NCI-H1694 treated with DMSO at 0.1 percent for 48 hours (cell line): Measurements from ENCODE around the gene UTRN.

Experiments used
- DNase-seq: peaks from one replicate; lab custom pipeline; 2025; lab: John Stamatoyannopoulos, UW

Gene UTRN

GRCh38 chr6:144314003-144314485 is 28.9 kb downstream of the UTRN start:
- DNase-seq, result no peak

GRCh38 chr6:144314562-144314961 is 29.4 kb downstream of the UTRN start:
- no peak for DNase-seq

- DNase-seq, result no peak
These were observed 30.3 kb downstream of the UTRN start for GRCh38 chr6:144315226-144315980.

- no peak for DNase-seq
These were observed 31.1 kb downstream of the UTRN start for GRCh38 chr6:144315981-144316861.

- no peak for DNase-seq
These were observed 31.7 kb downstream of the UTRN start for GRCh38 chr6:144316862-144317195.

GRCh38 chr6:144317736-144318135 is 32.6 kb downstream of the UTRN start:
- DNase-seq, result no peak

DNA sequence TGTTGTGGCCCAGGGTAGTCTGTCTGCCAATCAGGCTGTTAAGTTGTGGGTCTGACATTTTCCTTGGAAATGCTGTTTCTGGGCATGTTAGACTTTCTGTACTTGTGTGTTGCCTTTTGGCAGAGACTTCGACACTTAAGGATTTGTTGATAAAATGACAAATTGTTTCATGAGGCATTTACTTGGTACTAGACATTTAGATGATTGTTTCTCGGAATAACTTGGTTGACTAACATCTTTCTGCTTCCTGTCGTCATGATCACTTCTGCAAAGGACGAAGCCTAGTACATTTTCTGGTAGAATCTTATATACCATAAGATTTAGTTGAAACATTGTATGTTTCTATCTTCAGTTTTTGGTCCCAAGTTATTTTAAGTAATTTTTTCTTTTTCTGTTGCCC is 34.1 kb downstream of the UTRN start:
- DNase-seq, result no peak

- no peak for DNase-seq
These were observed 35.6 kb downstream of the UTRN start for GRCh38 chr6:144320741-144321140.

GRCh38 chr6:144321839-144322591 is 36.9 kb downstream of the UTRN start:
- no peak for DNase-seq

GRCh38 chr6:144325232-144325631 is 40.1 kb downstream of the UTRN start:
- DNase-seq, result no peak

- no peak for DNase-seq
These were observed 41.3 kb downstream of the UTRN start for GRCh38 chr6:144326393-144326792.

GRCh38 chr6:144327081-144327480 is 41.9 kb downstream of the UTRN start:
- no peak for DNase-seq

DNA sequence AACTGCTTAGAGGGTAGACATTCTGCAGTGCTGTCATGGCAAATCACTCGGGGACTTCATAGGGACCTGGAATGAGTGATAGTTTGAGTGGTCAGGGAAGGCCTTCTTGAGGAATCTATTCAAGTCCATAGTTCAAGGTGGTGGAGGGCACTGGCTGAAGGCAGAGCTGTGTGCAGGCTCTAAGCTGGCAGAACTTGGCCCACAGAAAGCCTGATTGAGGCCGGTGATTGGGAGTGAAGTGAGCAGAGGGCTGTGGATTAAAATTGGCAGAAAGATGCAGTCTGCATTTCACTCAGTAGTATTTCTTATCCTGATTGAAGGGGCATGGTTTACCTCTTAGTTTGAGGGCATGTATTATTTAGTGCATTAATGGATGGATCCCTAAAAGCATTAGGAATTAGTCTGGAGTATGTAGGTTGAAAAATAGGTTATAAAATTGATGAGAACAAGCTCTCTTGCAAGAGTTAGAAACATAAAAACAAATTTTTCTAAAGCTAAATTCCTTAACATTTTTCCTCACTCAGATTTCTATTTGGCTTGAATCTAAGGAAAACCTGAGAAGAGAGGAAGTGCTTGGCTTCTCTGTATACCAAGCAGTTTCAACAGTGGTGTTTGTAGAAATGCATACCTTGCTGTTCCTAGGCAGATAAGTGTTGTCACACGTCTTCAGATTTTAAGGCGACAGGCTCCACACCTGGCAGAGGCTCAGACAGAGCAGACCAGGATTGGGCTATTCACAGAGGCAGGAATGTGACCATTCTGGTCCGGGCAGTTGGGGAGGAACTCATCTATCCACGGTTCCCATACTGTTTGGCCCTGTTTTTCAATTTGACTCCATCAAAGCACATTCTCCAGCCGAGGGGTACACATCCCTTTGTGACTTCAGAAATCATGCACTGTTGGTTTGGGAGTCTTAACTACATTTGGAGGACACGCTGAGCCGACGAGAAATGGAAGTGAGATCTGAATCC is 45.2 kb downstream of the UTRN start:
- DNase-seq, result no peak

- no peak for DNase-seq
These were observed 46.4 kb downstream of the UTRN start for GRCh38 chr6:144331491-144331969.

GRCh38 chr6:144332177-144332576 is 47.0 kb downstream of the UTRN start:
- no peak for DNase-seq

DNA sequence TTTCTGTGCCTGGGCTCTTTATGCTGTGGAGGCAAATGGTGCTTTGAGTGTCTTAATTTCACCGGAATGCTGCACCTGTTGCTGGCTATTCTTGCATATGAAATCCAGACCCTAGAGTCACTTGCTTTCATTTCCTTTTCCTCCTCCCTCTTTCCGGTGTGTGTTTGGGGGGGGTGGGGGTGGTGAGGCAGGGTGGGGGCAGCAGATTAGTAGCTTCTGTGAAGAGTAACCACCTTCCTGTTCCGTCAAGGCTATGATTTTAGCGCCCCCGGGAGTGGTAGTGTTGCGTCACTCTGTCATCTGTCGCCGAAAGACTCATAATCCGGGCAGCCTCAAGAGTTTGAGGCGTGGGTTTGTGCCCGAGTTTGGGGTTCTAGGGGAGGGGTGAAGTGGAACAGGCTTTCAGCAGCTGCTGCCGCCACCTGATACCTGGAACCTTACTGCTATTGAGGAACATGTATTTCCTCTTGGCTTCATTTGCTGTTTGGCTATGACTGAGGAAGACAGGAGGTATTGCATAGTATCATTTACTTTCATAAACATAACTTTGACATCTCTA is 49.1 kb downstream of the UTRN start:
- DNase-seq, result no peak
